ENCODE results near the gene ATP8A2. TPM values are rescaled to one million over a fixed set of nuclear protein-coding genes. Genes with fewer than 3 reads are reported as not detected.

Gene ATP8A2
- under 0.01 TPM in 1 of 2 replicates, not detected in the other for total RNA-seq

DNA sequence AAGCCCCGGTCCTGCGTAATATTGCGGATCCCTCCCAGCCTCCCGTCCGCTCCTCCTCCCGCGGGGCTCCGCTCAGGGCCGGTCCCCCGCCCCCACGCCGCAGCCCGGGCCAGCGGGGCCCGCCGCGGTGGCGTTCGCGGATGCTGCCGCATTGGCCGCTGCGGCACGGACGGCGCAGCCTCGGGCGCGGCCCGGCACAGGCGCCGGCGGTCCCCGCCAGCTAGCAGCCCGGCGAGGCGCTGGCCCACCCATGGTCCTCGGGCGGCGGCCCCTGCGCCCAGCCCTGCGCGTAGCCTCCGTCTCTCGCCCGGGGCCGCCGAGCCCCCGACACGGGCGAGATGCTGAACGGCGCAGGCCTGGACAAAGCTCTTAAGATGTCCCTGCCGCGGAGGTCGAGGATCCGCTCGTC is at the start of gene ATP8A2:
TSS of gene ATP8A2 (plus strand) at position 100 of the 409 bp plus-strand sequence. CDS start at position 339, 239 bp downstream.

DNA sequence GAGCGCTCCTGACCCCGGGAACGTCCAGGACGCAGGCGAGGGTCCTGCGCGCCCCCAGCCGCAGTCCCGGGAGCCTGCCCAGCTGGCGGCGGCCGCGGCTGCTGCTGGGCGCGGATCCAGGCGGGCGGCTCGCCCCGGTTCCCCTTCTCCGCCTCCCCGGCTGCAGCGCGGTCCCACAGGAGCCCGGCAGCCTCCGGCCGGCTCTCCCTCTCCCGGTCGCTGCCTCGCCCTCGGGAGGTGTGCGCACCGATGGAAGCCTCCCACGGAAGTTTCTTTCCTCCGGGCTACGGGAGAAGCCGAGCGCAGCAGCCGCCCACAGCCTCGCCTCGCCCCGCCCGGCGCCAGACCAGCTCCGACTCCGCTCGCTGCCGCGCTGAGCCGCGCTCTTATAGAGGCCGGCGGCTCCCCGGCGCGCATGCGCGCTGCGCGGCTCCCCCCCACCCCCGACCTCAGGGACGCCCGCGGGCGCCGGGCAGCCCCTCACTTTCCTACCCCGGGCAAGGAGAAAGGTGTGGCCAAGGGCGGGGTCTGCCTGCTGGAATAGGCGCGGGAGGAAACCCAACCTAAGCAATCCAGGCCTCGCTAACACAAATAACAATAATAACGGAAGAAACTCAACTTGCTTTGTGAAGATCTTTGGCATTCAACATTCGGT is 680.0 kb downstream of the ATP8A2 start, which contains the start of gene SHISA2:
TSS of gene SHISA2 (minus strand) at position 360 of the 655 bp plus-strand sequence. CDS start 1,041 bp downstream, outside the sequence.

Small RNA genes within 50 kb of the gene (small RNA-seq; reads per million reads assigned to genes)
- not detected for gene RN7SL741P
- not detected for gene RNU6-78P
- not detected for gene RNY1P3

Other genes with a start within 250 kb of the ATP8A2 start
- gene AMER2, start 199.7 kb upstream of the ATP8A2 start, total RNA-seq = not detected in 2 replicates
- gene MTMR6, start 84.5 kb upstream of the ATP8A2 start, total RNA-seq = 17.6 and 24.0 TPM in 2 replicates
- 43.0 and 69.0 TPM in 2 replicates for gene NUP58, start 70.3 kb upstream of the ATP8A2 start, total RNA-seq

Data from subcutaneous preadipocyte (primary cell).